ENCODE data around the gene HEXIM1.
"Not testable (repeated sequence)": the region's sequence is repeated elsewhere in the genome, so short reads cannot be mapped to it uniquely, and the experiment has no call there.

Gene HEXIM1

DNA sequence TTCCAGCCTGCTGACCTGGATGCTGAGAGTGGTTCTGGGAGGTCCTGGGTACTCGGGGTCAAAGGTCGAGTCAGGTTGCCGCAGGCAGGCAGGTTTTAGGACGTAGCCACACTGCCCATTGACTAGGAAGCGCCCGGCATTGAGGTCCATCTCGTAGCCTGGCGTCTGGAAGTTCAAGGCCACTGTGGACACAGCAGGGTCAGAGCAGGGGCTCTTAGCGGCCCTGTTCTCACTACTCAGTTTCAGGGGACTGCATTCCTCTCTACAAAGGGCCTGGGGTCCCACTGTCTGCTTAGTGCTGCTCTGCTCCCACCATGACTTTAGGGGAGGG lies 34.9 kb upstream of the HEXIM1 start:
- no peak for DNase-seq (ENCODE audit: low spot score)

GRCh38 chr17:45114117-45114932 lies 34.0 kb upstream of the HEXIM1 start:
- no peak for DNase-seq (ENCODE audit: low spot score)

GRCh38 chr17:45115015-45115625 lies 33.2 kb upstream of the HEXIM1 start:
- no peak for DNase-seq (ENCODE audit: low spot score)

GRCh38 chr17:45115871-45116270 lies 32.4 kb upstream of the HEXIM1 start:
- no peak for DNase-seq (ENCODE audit: low spot score)

GRCh38 chr17:45116434-45117016 lies 31.8 kb upstream of the HEXIM1 start:
- DNase-seq (ENCODE audit: low spot score): no peak

DNA sequence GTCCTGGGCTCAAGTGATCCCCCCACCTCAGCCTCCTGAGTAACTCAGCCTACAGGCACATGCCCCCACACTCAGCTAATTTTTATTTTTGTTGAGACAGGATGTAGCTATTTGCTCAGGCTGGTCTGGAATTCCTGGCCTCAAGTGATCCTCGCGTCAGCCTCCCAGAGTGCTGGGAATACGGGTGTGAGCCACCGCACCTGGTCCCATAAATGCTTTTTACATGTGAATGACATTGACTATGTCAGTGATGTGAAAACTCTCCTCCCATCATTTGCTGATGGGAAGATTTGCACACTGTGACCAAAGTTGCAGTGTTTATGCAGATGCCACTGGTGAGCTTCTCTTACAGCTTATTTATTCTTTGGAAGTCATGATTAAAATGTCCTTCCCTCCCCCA lies 30.9 kb upstream of the HEXIM1 start:
- no peak for DNase-seq (ENCODE audit: low spot score)

GRCh38 chr17:45117848-45118646 lies 30.2 kb upstream of the HEXIM1 start:
- DNase-seq (ENCODE audit: low spot score): no peak

DNA sequence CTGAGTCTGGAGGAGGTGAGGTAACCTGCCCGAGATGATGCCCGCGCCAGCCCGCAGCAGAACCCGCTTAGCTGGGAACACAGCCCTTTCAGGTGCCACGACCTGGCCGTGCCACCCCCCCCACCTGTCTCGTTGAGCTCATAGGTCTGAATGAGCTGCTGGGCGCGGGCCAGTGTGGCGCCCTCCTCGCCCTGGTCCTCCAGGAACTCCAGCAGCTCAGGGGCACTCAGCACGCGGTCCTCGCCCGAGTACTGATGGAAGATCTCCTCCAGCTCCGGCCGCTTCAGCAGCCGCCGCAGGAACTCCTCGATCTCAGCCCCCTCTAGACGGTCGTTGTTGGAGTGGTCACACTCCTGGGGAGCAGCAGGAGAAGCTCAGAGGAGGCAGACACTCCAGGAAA lies 29.6 kb upstream of the HEXIM1 start:
- DNase-seq (ENCODE audit: low spot score): no peak

GRCh38 chr17:45119964-45120363 lies 28.3 kb upstream of the HEXIM1 start:
- no peak for DNase-seq (ENCODE audit: low spot score)

DNA sequence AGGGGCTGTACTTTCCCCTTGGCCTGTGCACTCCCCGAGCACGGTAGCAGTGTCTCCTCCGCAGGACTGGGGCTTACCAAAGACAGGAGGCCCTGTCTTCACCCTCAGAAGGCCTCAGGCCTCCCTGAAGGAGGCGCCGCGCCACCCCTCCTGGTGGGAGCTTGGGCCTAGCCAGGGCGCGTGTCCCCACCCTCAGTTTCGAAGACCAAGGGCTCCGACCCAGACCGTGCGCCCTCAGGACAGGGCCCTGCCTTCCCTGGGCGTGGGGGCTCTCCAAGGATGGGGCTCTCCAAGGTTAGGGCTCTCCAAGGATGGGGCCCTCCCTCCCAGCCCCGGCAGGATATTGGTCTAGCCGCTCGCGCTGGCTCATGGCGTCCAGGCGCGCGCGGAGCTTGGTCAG lies 27.7 kb upstream of the HEXIM1 start:
- DNase-seq (ENCODE audit: low spot score): no peak

- no peak for DNase-seq (ENCODE audit: low spot score)
Observed at GRCh38 chr17:45121055-45121454, 27.2 kb upstream of the HEXIM1 start.

GRCh38 chr17:45123076-45123770 lies 25.1 kb upstream of the HEXIM1 start:
- DNase-seq (ENCODE audit: low spot score): no peak

GRCh38 chr17:45123930-45124796 lies 24.1 kb upstream of the HEXIM1 start:
- no peak for DNase-seq (ENCODE audit: low spot score)

DNA sequence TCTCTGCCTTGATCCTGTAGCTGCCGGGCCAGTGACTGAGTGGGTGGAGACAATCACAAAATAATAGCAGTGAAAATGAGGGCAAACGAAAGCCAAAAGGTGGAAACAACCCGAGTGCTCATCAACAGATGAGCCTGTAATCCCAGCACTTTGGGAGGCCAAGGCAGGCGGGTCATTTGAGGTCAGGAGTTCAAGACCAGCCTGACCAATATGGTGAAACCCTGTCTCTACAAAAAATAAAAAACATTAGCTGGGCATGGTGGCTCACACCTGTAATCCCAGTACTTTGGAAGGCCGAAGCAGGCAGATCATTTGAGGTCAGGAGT lies 23.5 kb upstream of the HEXIM1 start:
- DNase-seq (ENCODE audit: low spot score): not testable (repeated sequence)

- no peak for DNase-seq (ENCODE audit: low spot score)
Observed at GRCh38 chr17:45125509-45125908, 22.8 kb upstream of the HEXIM1 start.

GRCh38 chr17:45127207-45127547 lies 21.1 kb upstream of the HEXIM1 start:
- no peak for DNase-seq (ENCODE audit: low spot score)

GRCh38 chr17:45127548-45128300 lies 20.6 kb upstream of the HEXIM1 start:
- DNase-seq (ENCODE audit: low spot score): no peak

- DNase-seq (ENCODE audit: low spot score): no peak
Observed at GRCh38 chr17:45128331-45128730, 19.9 kb upstream of the HEXIM1 start.

GRCh38 chr17:45128989-45129388 lies 19.3 kb upstream of the HEXIM1 start:
- DNase-seq (ENCODE audit: low spot score): no peak

DNA sequence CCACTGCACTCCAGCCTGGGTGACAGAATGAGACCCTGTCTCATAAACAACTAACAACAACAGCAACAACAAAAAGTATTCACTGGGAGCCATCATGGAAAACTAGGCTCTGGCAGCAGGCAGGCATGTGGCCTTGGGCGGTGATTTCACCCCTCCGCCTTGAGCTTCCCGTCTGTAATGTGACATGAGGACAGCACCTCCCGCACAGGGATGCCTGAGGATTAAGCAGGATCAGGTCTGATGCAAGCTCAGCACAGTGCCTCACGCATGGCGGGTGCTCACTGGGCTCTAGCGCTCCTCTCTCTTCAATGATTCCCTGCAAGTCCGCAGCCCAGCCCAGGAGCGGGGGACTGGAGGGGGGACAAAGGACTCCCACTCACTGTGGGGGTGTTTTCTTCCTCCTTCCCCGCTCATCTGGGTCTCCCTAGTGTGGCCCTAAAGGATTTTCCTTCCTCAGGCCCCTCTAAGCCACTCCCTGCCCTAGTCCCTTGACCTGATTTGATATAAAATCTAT lies 18.8 kb upstream of the HEXIM1 start:
- DNase-seq (ENCODE audit: low spot score): no peak
